ENCODE data around the gene CYP4V2.

The CYP4V2 gene

GRCh38 chr4:186169333-186169944 lies 21.9 kb upstream of the CYP4V2 start:
- Histone ChIP-seq H3K36me3 (replicated peaks in 1 of 2; ENCODE audit: control insufficient read depth in 2 of 2, insufficient read depth in 2 of 2, low read length in 2 of 2) (no peaks in the 10 kb centered on the region), H2AK5ac (ENCODE audit: low read depth, low read length) (no peak overlapping the region), H4K91ac (ENCODE audit: low read depth, low read length, poor library complexity) (no peak overlapping the region), H2BK15ac (ENCODE audit: low read length) (no peak overlapping the region), H3K9me3 (replicated peaks in 1 of 2; ENCODE audit: control insufficient read depth in 2 of 2, insufficient read depth in 1 of 2, low read depth in 1 of 2, low read length in 2 of 2) (no peaks in the 10 kb centered on the region), H2BK12ac (ENCODE audit: low read length) (no peak overlapping the region), H3K4ac (ENCODE audit: low read length) (no peak overlapping the region), H4K8ac (ENCODE audit: low read depth, low read length) (no peak overlapping the region), H3K79me1 (ENCODE audit: low read depth, low read length) (no peaks in the 10 kb centered on the region), H3K27me3 (ENCODE audit: control insufficient read depth in 3 of 3, insufficient read depth in 3 of 3, low read depth in 1 of 3, low read length in 3 of 3) (peaks cover 0 to 2% (median 0%) of the 10 kb centered on the region in 3 experiments), H3K4me3 (ENCODE audit: low read length in 2 of 2) (no peak overlapping the region), H3K4me2 (ENCODE audit: insufficient read depth, low read length, poor library complexity, severe bottlenecking) (no peak overlapping the region), H2BK120ac (ENCODE audit: low read depth, low read length) (no peak overlapping the region), H2AFZ (ENCODE audit: low read length) (no peak overlapping the region), H3K23ac (ENCODE audit: low read depth, low read length, poor library complexity) (no peak overlapping the region), H2BK5ac (ENCODE audit: low read length) (no peak overlapping the region), H3K9ac (ENCODE audit: low read depth, low read length, poor library complexity) (no peak overlapping the region), H3K14ac (ENCODE audit: low read length) (no peak overlapping the region), H3K18ac (ENCODE audit: low read length) (no peak overlapping the region), H3K4me1 (ENCODE audit: control insufficient read depth in 2 of 2, insufficient read depth in 1 of 2, low read depth in 1 of 2, low read length in 2 of 2) (no peaks in the 10 kb centered on the region), H3K27ac (replicated peaks; ENCODE audit: low read length) (no peak overlapping the region)
- WGBS, 2 donors (ENCODE audit: extremely low coverage in 2 of 2, insufficient read length in 2 of 2, insufficient replicate concordance in 1 of 2): no CpG with 5 or more reads among the region's 18 CpGs
- no peak for DNase-seq (ENCODE audit: low spot score)

GRCh38 chr4:186169945-186170802 lies 21.2 kb upstream of the CYP4V2 start:
- Histone ChIP-seq H3K23ac (ENCODE audit: low read depth, low read length, poor library complexity) (no peak overlapping the region), H2AFZ (ENCODE audit: low read length) (peak overlapping the region; percentile 11), H2BK120ac (ENCODE audit: low read depth, low read length) (no peak overlapping the region), H3K79me1 (ENCODE audit: low read depth, low read length) (no peaks in the 10 kb centered on the region), H3K4me3 (ENCODE audit: low read length in 2 of 2) (no peak overlapping the region), H2BK12ac (ENCODE audit: low read length) (no peak overlapping the region), H3K27ac (replicated peaks; ENCODE audit: low read length) (no peak overlapping the region), H4K91ac (ENCODE audit: low read depth, low read length, poor library complexity) (no peak overlapping the region), H3K4me1 (ENCODE audit: control insufficient read depth in 2 of 2, insufficient read depth in 1 of 2, low read depth in 1 of 2, low read length in 2 of 2) (no peaks in the 10 kb centered on the region), H3K9ac (ENCODE audit: low read depth, low read length, poor library complexity) (no peak overlapping the region), H3K27me3 (ENCODE audit: control insufficient read depth in 3 of 3, insufficient read depth in 3 of 3, low read depth in 1 of 3, low read length in 3 of 3) (peaks cover 0 to 2% (median 0%) of the 10 kb centered on the region in 3 experiments), H3K36me3 (replicated peaks in 1 of 2; ENCODE audit: control insufficient read depth in 2 of 2, insufficient read depth in 2 of 2, low read length in 2 of 2) (no peaks in the 10 kb centered on the region), H3K14ac (ENCODE audit: low read length) (no peak overlapping the region), H2BK5ac (ENCODE audit: low read length) (no peak overlapping the region), H2BK15ac (ENCODE audit: low read length) (no peak overlapping the region), H3K9me3 (replicated peaks in 1 of 2; ENCODE audit: control insufficient read depth in 2 of 2, insufficient read depth in 1 of 2, low read depth in 1 of 2, low read length in 2 of 2) (no peaks in the 10 kb centered on the region), H3K4ac (ENCODE audit: low read length) (no peak overlapping the region), H2AK5ac (ENCODE audit: low read depth, low read length) (no peak overlapping the region), H3K18ac (ENCODE audit: low read length) (no peak overlapping the region), H4K8ac (ENCODE audit: low read depth, low read length) (no peak overlapping the region), H3K4me2 (ENCODE audit: insufficient read depth, low read length, poor library complexity, severe bottlenecking) (no peak overlapping the region)
- WGBS, 2 donors (ENCODE audit: extremely low coverage in 2 of 2, insufficient read length in 2 of 2, insufficient replicate concordance in 1 of 2): no CpG with 5 or more reads among the region's 16 CpGs
- DNase-seq (ENCODE audit: low spot score): no peak

GRCh38 chr4:186170966-186171365 lies 20.4 kb upstream of the CYP4V2 start:
- no peaks in the 10 kb centered on the region for H3K36me3 ChIP-seq (replicated peaks in 1 of 2; ENCODE audit: control insufficient read depth in 2 of 2, insufficient read depth in 2 of 2, low read length in 2 of 2)
- DNase-seq (ENCODE audit: low spot score): no peak
- H4K8ac ChIP-seq (ENCODE audit: low read depth, low read length): no peak overlapping the region
- H3K9ac ChIP-seq (ENCODE audit: low read depth, low read length, poor library complexity): no peak overlapping the region
- H2AK5ac ChIP-seq (ENCODE audit: low read depth, low read length): no peak overlapping the region
- H3K18ac ChIP-seq (ENCODE audit: low read length): no peak overlapping the region
- H4K91ac ChIP-seq (ENCODE audit: low read depth, low read length, poor library complexity): no peak overlapping the region
- H3K27ac ChIP-seq (replicated peaks; ENCODE audit: low read length): no peak overlapping the region
- H3K9me3 ChIP-seq (replicated peaks in 1 of 2; ENCODE audit: control insufficient read depth in 2 of 2, insufficient read depth in 1 of 2, low read depth in 1 of 2, low read length in 2 of 2): no peaks in the 10 kb centered on the region
- H2BK15ac ChIP-seq (ENCODE audit: low read length): no peak overlapping the region
- H3K23ac ChIP-seq (ENCODE audit: low read depth, low read length, poor library complexity): no peak overlapping the region
- peak overlapping the region in 1 of 2 donors; percentile 27 for H3K4me3 ChIP-seq (ENCODE audit: low read length in 2 of 2)
- WGBS, 2 donors (ENCODE audit: extremely low coverage in 2 of 2, insufficient read length in 2 of 2, insufficient replicate concordance in 1 of 2): no CpG with 5 or more reads among the region's 13 CpGs
- no peak overlapping the region for H2BK120ac ChIP-seq (ENCODE audit: low read depth, low read length)
- peak overlapping the region; percentile 11 for H2AFZ ChIP-seq (ENCODE audit: low read length)
- no peaks in the 10 kb centered on the region for H3K79me1 ChIP-seq (ENCODE audit: low read depth, low read length)
- H3K4ac ChIP-seq (ENCODE audit: low read length): no peak overlapping the region
- H3K27me3 ChIP-seq (ENCODE audit: control insufficient read depth in 3 of 3, insufficient read depth in 3 of 3, low read depth in 1 of 3, low read length in 3 of 3): peaks cover 0 to under 1% (median 0%) of the 10 kb centered on the region in 3 experiments
- no peak overlapping the region for H2BK12ac ChIP-seq (ENCODE audit: low read length)
- H3K4me1 ChIP-seq (ENCODE audit: control insufficient read depth in 2 of 2, insufficient read depth in 1 of 2, low read depth in 1 of 2, low read length in 2 of 2): no peaks in the 10 kb centered on the region
- H2BK5ac ChIP-seq (ENCODE audit: low read length): no peak overlapping the region
- no peak overlapping the region for H3K4me2 ChIP-seq (ENCODE audit: insufficient read depth, low read length, poor library complexity, severe bottlenecking)
- H3K14ac ChIP-seq (ENCODE audit: low read length): no peak overlapping the region

GRCh38 chr4:186172546-186172945 lies 18.8 kb upstream of the CYP4V2 start:
- Histone ChIP-seq H2AK5ac (ENCODE audit: low read depth, low read length) (no peak overlapping the region), H3K36me3 (replicated peaks in 1 of 2; ENCODE audit: control insufficient read depth in 2 of 2, insufficient read depth in 2 of 2, low read length in 2 of 2) (no peaks in the 10 kb centered on the region), H4K91ac (ENCODE audit: low read depth, low read length, poor library complexity) (no peak overlapping the region), H2BK15ac (ENCODE audit: low read length) (no peak overlapping the region), H3K23ac (ENCODE audit: low read depth, low read length, poor library complexity) (no peak overlapping the region), H2BK5ac (ENCODE audit: low read length) (no peak overlapping the region), H3K9ac (ENCODE audit: low read depth, low read length, poor library complexity) (no peak overlapping the region), H2BK120ac (ENCODE audit: low read depth, low read length) (no peak overlapping the region), H3K4me2 (ENCODE audit: insufficient read depth, low read length, poor library complexity, severe bottlenecking) (no peak overlapping the region), H2AFZ (ENCODE audit: low read length) (no peak overlapping the region), H3K4me3 (ENCODE audit: low read length in 2 of 2) (no peak overlapping the region), H3K9me3 (replicated peaks in 1 of 2; ENCODE audit: control insufficient read depth in 2 of 2, insufficient read depth in 1 of 2, low read depth in 1 of 2, low read length in 2 of 2) (no peaks in the 10 kb centered on the region), H3K79me1 (ENCODE audit: low read depth, low read length) (no peaks in the 10 kb centered on the region), H3K27ac (replicated peaks; ENCODE audit: low read length) (no peak overlapping the region), H3K14ac (ENCODE audit: low read length) (no peak overlapping the region), H3K18ac (ENCODE audit: low read length) (no peak overlapping the region), H3K4ac (ENCODE audit: low read length) (no peak overlapping the region), H3K27me3 (ENCODE audit: control insufficient read depth in 3 of 3, insufficient read depth in 3 of 3, low read depth in 1 of 3, low read length in 3 of 3) (no peaks in the 10 kb centered on the region), H3K4me1 (ENCODE audit: control insufficient read depth in 2 of 2, insufficient read depth in 1 of 2, low read depth in 1 of 2, low read length in 2 of 2) (no peaks in the 10 kb centered on the region), H4K8ac (ENCODE audit: low read depth, low read length) (no peak overlapping the region), H2BK12ac (ENCODE audit: low read length) (no peak overlapping the region)
- no peak for DNase-seq (ENCODE audit: low spot score)
- WGBS, 2 donors (ENCODE audit: extremely low coverage in 2 of 2, insufficient read length in 2 of 2, insufficient replicate concordance in 1 of 2): no CpG with 5 or more reads among the region's 8 CpGs

Data from neuronal stem cell (in vitro differentiated cells).